ENCODE results near the gene YTHDC1. TPM values are rescaled to one million over a fixed set of nuclear protein-coding genes. Genes with fewer than 3 reads are reported as not detected.
A peak's percentile ranks its signal among the peaks of the same experiment; 100 is the strongest.

The YTHDC1 gene
- total RNA-seq, 1 donor from 2014 or later, result 57.3 TPM

GRCh38 chr4:68358988-68359387 lies 9.1 kb upstream of the YTHDC1 start:
- DNase-seq, result no peak

- DNase-seq, result no peak
Measured at GRCh38 chr4:68352791-68353190, 2.9 kb upstream of the YTHDC1 start.

GRCh38 chr4:68349279-68349648 lies 626 bp downstream of the YTHDC1 start:
- DNase-seq, result peak; percentile 53

GRCh38 chr4:68348577-68348976 lies 1.3 kb downstream of the YTHDC1 start:
- DNase-seq, result peak; percentile 13

- DNase-seq, result no peak
Measured at GRCh38 chr4:68347845-68348244, 2.0 kb downstream of the YTHDC1 start.

GRCh38 chr4:68346461-68346860 lies 3.4 kb downstream of the YTHDC1 start:
- no peak for DNase-seq

GRCh38 chr4:68344785-68345184 lies 5.1 kb downstream of the YTHDC1 start:
- no peak for DNase-seq

- no peak for DNase-seq
Measured at GRCh38 chr4:68344049-68344448, 5.8 kb downstream of the YTHDC1 start.

GRCh38 chr4:68342134-68342533 lies 7.8 kb downstream of the YTHDC1 start:
- peak; percentile 70 for DNase-seq

GRCh38 chr4:68338625-68339024 lies 11.3 kb downstream of the YTHDC1 start:
- no peak for DNase-seq

- no peak for DNase-seq
Measured at GRCh38 chr4:68337522-68337921, 12.4 kb downstream of the YTHDC1 start.

- DNase-seq, result no peak
Measured at GRCh38 chr4:68337004-68337403, 12.9 kb downstream of the YTHDC1 start.

- DNase-seq, result no peak
Measured at GRCh38 chr4:68336530-68336929, 13.4 kb downstream of the YTHDC1 start.

- no peak for DNase-seq
Measured at GRCh38 chr4:68326141-68326540, 23.7 kb downstream of the YTHDC1 start.

- no peak for DNase-seq
Measured at GRCh38 chr4:68324519-68325262, 25.2 kb downstream of the YTHDC1 start.

- DNase-seq, result no peak
Measured at GRCh38 chr4:68319040-68319439, 30.9 kb downstream of the YTHDC1 start.

- no peak for DNase-seq
Measured at GRCh38 chr4:68316193-68316969, 33.5 kb downstream of the YTHDC1 start.

GRCh38 chr4:68310651-68311247 lies 39.1 kb downstream of the YTHDC1 start:
- DNase-seq, result no peak

- DNase-seq, result no peak
Measured at GRCh38 chr4:68304731-68305130, 45.2 kb downstream of the YTHDC1 start.

- no peak for DNase-seq
Measured at GRCh38 chr4:68299492-68300457, 50.1 kb downstream of the YTHDC1 start.

- DNase-seq, result no peak
Measured at GRCh38 chr4:68297137-68297536, 52.8 kb downstream of the YTHDC1 start.

- DNase-seq, result no peak
Measured at GRCh38 chr4:68291256-68291655, 58.6 kb downstream of the YTHDC1 start.

GRCh38 chr4:68288393-68288740 lies 61.5 kb downstream of the YTHDC1 start:
- DNase-seq, result no peak
